Ishikawa (cell line): Measurements from ENCODE around the gene MTUS2.

Source experiments
- CEBPB ChIP-seq: IDR thresholded peaks from 2 replicates; pipeline ENCODE4 v1.6.1; 2012
- CREB1 ChIP-seq: IDR thresholded peaks from 2 replicates; pipeline ENCODE4 v1.6.1; 2012; ENCODE audit warnings: low read depth
- EGR1 ChIP-seq: IDR thresholded peaks from 2 replicates; pipeline ENCODE4 v1.6.1; 2012
- FOXM1 ChIP-seq: IDR thresholded peaks from 2 replicates; pipeline ENCODE4 v1.6.1; 2012; ENCODE audit warnings: low read depth, borderline replicate concordance
- MAX ChIP-seq: IDR thresholded peaks from 2 replicates; pipeline ENCODE4 v1.6.1; 2012
- RAD21 ChIP-seq: IDR thresholded peaks from 2 replicates; pipeline ENCODE4 v1.6.1; 2012; ENCODE audit warnings: low read depth
- TAF1 ChIP-seq: IDR thresholded peaks from 2 replicates; pipeline ENCODE4 v1.6.1; 2012; ENCODE audit warnings: low read depth, mild to moderate bottlenecking
- TCF12 ChIP-seq: IDR thresholded peaks from 2 replicates; pipeline ENCODE4 v1.6.1; 2012; ENCODE audit warnings: low read depth
- USF1 ChIP-seq: IDR thresholded peaks from 2 replicates; pipeline ENCODE4 v1.6.1; 2012
- YY1 ChIP-seq: IDR thresholded peaks from 2 replicates; pipeline ENCODE4 v1.6.1; 2012; ENCODE audit warnings: low read depth

- TF ChIP-seq CREB1 = no peak
- TF ChIP-seq RAD21 = no peak
- no peak for TF ChIP-seq MAX
- TF ChIP-seq FOXM1 = no peak
- no peak for TF ChIP-seq CEBPB
- no peak for TF ChIP-seq TAF1
- no peak for TF ChIP-seq EGR1
- TF ChIP-seq TCF12 = no peak
- TF ChIP-seq USF1 = no peak
- no peak for TF ChIP-seq YY1
These were observed 499.3 kb downstream of the MTUS2 start for GRCh38 chr13:29319451-29319850.
